HG03103 (cell line): ENCODE data around the gene GLUL.

ENCODE experiments used
- ATAC-seq: cut with Tn5 transposase; IDR thresholded peaks from one replicate; pipeline ENCODE4 v1.9.1; 2021; ENCODE audit warnings: low read depth; ENCODE audit not compliant: unreplicated experiment

Gene GLUL

GRCh38 chr1:182332261-182333060, 59.1 kb downstream of the GLUL start:
- ATAC-seq, result no peak
